Right ventricle myocardium superior (tissue), 1 donor: ENCODE data around the gene NCOA7. TPM values are rescaled to one million over a fixed set of nuclear protein-coding genes. Genes with fewer than 3 reads are reported as not detected.
"Not testable (repeated sequence)": the region's sequence is repeated elsewhere in the genome, so short reads cannot be mapped to it uniquely, and the experiment has no call there.

Source experiments
- ATAC-seq: fragments of 200-7000 bp; cut with Tn5 transposase; one replicate; pipeline ENCODE4 v1.9.1; 2020; ENCODE audit warnings: mild to moderate bottlenecking; ENCODE audit not compliant: poor library complexity
- DNase-seq: peaks from one replicate; pipeline ENCODE4 v3.0.0-alpha.2; 2020
- intact Hi-C: fragments of 100-400 bp; cut with DNase I; formaldehyde crosslinking; loops from one replicate; pipeline ENCODE4 v1.11.2; 2022
- total RNA-seq: library from RNA; stranded (reverse); fragmentation: NEBNext Ultra II Directional; extraction: Animal tissue kit (Norgen Biotek cat#: 25700); gene quantifications from one replicate; pipeline ENCODE4 v1.2.1, GENCODE V29; 2021
- donor health status: DM: no; HTN: yes; CAD: no; lungs with severe emphysema.

The NCOA7 gene
- total RNA-seq, 1 donor from 2014 or later, result 12.7 TPM

DNA sequence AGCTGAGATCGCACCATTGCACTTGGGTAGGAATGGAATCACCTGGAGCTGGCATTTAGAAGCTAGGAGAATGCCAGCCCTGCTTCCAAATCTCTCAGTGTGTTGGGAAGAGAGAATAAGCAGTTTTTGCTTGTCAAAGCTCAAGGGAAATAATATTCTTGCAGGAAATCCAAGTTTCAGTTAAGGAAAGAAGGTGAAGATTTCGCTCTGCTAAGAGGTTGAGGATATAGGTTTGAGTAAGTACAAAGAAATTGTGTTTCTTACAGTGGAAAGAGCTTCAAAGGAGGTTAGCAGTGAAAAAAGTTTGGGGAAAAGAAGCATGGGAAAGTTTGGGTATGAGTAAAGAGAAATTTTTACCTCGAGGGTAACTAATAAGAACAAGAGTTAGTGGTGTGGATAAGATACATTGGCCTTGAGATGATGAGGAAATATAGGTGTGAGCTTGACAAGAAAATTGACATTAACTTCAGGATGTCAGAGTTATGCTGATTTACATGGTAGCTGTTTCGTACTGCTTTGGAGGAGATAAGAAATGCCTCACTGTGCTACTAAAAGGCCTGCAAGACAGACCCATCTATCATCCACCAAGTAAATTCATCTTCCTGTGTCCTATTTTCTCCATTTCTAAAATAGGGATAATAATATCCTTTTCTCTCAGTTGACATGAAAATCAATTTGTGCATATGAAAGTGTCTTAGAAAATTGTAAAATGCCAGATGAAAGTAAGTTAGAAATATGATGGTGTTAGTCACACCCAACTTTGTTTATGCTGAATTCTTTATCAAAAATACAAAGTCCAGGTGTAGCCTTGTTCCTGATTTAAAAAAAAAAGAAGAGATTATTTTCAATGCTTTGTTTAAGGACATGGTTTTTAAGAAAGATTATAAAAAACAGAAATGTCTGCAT lies 153.0 kb downstream of the NCOA7 start:
- intact Hi-C loops, result no loop called here
- ATAC-seq (no peak), DNase-seq (no peak)

DNA sequence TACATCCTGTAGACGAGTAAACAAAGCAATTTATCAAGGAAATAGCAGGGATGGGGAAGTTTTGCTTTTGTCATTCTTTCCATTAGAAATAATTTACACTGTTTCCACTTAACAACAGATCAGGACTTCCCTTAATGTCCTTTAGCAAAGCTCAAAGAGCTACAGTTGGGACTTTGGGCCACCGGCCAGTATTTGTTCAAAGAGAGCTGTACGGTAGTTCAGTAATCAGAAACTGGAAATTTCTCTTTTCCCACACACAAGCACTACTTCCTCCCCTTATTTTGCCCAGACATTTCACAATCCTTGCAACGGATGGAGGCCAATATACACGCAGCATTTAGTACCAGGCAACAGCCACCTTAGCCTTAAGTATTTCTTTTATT lies 153.7 kb downstream of the NCOA7 start:
- ATAC-seq, result peak; percentile 90
- peak; percentile 79 for DNase-seq
- intact Hi-C loops, result no loop called here

GRCh38 chr6:125944896-125945295 lies 154.1 kb downstream of the NCOA7 start:
- DNase-seq, result no peak
- intact Hi-C loops, result no loop called here
- no peak for ATAC-seq

GRCh38 chr6:125945378-125946141 lies 154.8 kb downstream of the NCOA7 start:
- intact Hi-C loops, result no loop called here
- ATAC-seq (peak; percentile 49), DNase-seq (no peak)

DNA sequence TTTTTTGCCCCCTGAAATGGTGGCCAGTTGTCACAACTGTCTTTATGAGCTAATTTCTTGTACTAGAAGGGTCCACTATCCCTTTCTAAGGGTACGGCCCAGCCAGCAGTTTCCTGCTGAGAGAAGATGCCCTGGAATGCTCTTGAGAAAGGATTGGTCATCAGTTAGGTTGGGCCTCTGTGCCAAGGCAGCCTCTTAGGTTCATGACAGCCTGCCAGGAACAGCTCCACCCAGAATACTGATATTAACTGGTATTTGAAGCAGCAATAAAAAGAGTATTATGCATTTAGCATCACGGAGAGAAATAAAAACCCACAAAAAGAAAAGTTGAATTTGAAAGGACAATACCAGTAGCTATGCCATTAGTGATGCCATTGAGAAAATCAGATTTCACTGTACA lies 156.9 kb downstream of the NCOA7 start:
- no peak for ATAC-seq
- intact Hi-C loops, result no loop called here
- DNase-seq, result no peak

GRCh38 chr6:125948455-125948854 lies 157.7 kb downstream of the NCOA7 start:
- intact Hi-C loops, result no loop called here
- ATAC-seq (no peak), DNase-seq (no peak)

DNA sequence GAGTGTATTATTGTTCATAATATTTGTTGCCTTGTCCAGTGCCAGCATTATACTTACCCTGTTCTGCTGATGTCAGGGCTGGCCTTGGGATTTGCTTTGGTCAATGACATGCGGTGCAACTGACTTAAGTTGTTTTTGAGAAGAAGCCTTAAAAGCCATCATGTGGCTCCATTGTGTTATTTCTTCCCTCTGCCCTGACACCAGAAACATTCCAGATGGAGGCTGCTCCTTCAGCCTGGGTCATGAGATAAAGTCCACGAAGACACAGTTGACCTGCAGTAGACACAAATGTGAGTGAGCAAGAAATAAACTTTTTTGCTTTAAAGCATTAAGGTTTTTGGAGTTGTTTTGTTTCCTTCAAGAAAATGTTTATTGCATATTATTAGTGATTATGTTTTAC lies 158.3 kb downstream of the NCOA7 start:
- ATAC-seq, result no peak
- no peak for DNase-seq
- intact Hi-C loops, result no loop called here

- DNase-seq (no peak), ATAC-seq (no peak)
- intact Hi-C loops, result no loop called here
These were observed 159.5 kb downstream of the NCOA7 start for GRCh38 chr6:125950293-125950692.

DNA sequence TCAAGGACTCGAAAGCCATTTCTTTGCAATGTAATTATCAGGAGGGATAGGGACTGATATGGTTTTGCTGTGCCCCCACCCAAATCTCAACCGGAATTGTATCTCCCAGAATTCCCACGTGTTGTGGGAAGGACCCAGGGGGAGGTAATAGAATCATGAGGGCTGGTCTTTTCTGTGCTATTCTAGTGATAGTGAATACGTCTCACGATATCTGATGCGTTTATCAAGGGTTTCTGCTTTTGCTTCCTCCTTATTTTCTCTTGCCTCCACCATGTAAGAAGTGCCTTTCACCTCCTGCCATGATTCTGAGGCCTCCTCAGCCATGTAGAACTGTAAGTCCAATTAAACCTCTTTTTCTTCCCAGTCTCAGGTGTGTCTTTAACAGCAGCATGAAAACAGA lies 160.0 kb downstream of the NCOA7 start:
- intact Hi-C loops, ATAC-seq: not testable (repeated sequence)

DNA sequence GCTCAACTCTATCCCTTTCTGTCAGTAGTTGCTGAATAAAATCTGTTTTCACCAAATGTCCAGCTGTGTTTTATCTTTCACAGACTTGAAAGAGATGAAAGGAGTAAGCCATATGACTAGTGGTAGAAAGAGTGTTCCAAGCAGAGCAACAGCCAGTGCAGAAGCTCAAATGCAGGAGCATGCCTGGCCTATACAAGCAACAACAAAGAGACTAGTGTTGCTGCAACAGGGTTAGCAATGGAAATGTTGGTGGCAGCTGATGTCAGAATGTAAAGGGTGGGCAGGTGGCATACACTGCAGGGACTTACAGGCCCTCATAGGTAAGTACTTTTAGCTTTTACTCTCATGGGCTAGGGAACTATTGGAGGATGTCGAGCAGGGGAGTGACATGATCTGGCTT lies 160.6 kb downstream of the NCOA7 start:
- intact Hi-C loops, result no loop called here
- ATAC-seq, result no peak

More for the DNA sequence above, 160.0 kb downstream of the NCOA7 start:
- not testable (repeated sequence) for DNase-seq

DNA sequence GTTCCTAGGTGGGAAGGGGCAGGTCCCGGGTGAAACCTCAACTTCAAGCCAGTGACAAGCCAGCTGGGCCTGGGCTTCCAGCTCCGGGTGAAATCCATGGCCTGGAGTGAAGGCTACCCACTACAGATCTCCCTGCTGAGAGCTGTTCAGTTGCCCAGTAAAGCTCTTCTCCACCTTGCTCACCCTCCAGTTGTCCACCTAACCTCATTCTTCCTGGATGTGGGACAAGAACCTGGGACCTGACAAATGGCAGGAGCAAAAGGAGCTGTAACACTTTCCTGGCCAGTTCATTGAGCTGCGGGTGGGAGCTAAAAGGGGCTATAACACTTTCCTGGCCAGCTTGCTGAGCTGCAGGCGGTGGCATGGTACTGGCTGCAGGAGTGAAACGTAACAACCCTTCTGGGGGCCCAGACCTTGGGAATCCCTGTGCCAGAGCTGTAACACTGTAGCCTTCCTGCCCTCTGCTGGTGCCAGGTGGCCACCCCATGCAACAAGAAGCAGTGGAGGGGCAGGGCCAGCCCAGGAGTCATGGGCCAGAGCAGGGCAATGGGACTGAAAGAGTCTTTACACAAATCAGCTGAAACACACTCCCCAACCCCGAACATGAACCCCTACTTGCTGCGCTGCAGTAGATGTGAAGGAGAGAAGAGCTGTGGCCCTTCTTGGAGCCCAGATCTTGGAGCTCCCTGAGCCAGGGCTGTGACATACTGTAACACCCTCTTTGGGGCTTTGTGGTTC lies 162.2 kb downstream of the NCOA7 start:
- no peak for ATAC-seq
- DNase-seq, result no peak
- intact Hi-C loops, result no loop called here

More for the DNA sequence above, 160.6 kb downstream of the NCOA7 start:
- DNase-seq, result no peak

DNA sequence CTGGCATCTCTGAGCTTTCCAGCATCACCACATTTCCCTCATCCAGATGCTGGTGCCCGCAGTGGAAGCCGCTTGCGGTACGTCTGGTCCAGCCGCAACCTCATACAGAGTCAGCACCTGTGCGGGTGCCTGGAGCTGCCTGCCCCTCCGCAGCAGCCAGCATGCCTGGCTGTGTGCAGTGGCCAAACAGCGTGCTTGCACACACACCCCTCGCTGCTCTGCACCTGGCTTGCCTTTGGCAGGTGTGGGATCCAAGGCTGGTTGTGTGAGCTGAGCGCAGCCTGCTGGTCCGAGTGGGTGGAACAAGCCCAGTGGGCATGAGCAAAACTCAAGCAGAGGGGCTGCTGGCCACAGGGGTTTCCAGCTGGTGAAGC lies 162.7 kb downstream of the NCOA7 start:
- DNase-seq (no peak), ATAC-seq (no peak)
- intact Hi-C loops, result no loop called here

DNA sequence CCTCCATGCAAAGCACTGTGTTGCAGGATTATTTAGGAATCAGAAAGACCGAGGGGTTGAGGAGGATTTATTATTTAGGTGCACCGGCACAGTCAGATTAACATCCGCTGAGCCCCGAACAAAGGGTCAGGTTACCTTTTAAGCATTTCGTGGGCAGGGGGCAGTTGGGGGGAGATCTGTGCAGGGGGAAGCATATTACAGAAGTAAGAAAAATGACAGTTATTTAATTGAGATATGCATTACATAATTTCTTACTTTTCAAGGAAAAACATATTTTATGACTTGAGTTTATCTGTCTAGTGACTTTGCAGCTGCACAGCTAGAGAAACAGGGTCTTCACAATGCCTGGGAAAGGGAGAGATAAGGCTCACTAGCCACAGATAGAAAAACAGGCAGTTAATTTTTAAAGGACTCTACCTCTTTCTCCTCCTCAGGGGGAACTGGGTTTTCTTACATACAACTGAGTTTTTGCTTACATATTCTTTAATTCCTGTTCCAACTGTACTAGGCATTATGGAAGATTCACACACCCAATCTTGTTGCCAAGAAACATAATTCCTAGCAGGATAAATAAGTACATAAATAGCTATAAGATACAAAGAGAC lies 164.1 kb downstream of the NCOA7 start:
- no peak for ATAC-seq

GRCh38 chr6:125955973-125956372 lies 165.2 kb downstream of the NCOA7 start:
- ATAC-seq (no peak), DNase-seq (no peak)
- intact Hi-C loops, result loop anchor here (5.0 kb wide), 1 partner anchor 159 kb away; no protein-coding TSS in a partner anchor

More for the DNA sequence above, 164.1 kb downstream of the NCOA7 start:
- intact Hi-C loops, result loop anchor here (5.0 kb wide), 1 partner anchor 158 kb away; no protein-coding TSS in a partner anchor
- no peak for DNase-seq

DNA sequence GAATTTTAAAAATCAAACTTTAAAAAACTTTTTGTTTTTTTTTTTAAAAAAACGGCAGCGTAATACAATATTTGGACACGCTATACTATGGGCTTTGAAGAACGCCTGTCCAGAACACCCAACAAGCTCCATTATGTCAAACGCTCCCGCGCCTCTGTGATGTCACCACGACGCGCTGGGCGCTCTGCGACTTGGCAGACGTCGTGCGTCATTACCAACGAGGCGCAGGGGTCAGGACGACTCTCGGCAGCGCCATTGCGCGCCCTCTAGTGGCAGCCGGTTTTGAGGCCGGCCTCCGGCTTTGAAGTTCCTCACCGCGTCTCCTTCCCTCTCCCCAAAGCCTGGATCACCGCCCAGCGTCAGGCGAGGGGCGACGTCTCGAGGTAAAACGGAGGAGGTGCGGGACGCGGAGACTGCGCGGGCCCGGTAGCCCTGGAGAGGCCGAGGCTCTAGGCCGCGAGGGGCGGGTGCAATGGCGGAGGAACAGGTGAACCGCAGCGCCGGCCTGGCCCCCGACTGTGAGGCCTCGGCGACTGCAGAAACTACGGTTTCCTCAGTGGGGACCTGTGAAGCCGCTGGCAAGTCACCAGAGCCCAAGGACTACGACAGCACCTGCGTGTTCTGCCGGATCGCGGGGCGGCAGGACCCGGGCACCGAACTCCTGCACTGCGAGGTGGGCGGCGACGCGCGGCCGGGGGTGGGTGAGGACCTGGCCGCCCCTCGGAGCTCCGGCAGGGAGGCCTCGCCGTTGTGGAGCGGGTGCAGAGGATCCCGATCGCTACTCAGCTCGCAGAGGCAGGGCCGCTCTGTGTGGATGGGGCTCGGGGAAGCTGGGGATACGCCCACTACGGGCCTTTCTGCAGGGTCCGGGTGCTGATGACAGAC lies 166.0 kb downstream of the NCOA7 start, which contains the start of gene HINT3:
Gene HINT3, plus strand, starts transcription at position 265 of the 885 bp plus-strand sequence. Its CDS starts 208 bp downstream, at position 473.
- ATAC-seq (peak; percentile 98), DNase-seq (peak; percentile 99)
- intact Hi-C loops, result loop anchor here (5.0 kb wide), 1 partner anchor 159 kb away; no protein-coding TSS in a partner anchor

GRCh38 chr6:125957391-125957693 lies 166.6 kb downstream of the NCOA7 start:
- DNase-seq, result no peak
- ATAC-seq, result no peak
- intact Hi-C loops, result loop anchor here (5.0 kb wide), 1 partner anchor 160 kb away; no protein-coding TSS in a partner anchor

DNA sequence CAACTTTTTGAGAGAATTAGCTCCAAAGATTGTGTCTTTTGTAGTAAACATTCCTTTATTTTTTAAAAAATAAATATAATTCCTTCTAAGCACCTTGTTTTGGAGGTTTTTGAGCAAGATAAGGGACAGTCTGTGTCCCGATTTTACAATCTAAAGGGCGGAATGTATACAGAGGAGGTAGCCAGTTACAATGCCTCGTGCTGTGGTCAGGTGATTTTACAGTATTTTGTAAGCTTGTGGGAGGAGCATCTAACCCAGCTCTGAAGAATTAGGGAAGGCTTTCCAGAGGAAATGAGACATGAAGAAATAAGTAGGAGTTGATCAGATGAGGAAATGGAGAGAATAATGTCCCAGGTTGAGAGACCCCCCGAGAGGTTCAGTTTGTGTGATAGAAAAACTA lies 167.1 kb downstream of the NCOA7 start:
- no peak for DNase-seq
- ATAC-seq, result peak; percentile 31
- intact Hi-C loops, result loop anchor here (5.0 kb wide), 1 partner anchor 161 kb away; no protein-coding TSS in a partner anchor
